ENCODE results near the gene TOLLIP. TPM values are rescaled to one million over a fixed set of nuclear protein-coding genes. Genes with fewer than 3 reads are reported as not detected.

TOLLIP gene
- total RNA-seq, 1 experiment from 2014 or later = 29.5 TPM

GRCh38 chr11:1229471-1230120 is 79.8 kb downstream of the TOLLIP start:
- Histone ChIP-seq H3K9me2 (ENCODE audit: insufficient read depth) (no peaks in the 10 kb centered on the region), H3K4me3 (no peak overlapping the region), H3K79me2 (ENCODE audit: low read depth) (0 out of 2 replicates have a peak, but pooled peaks cover 3% of the 10 kb centered on the region), H3K9me3 (ENCODE audit: insufficient read depth, low read depth) (no peaks in the 10 kb centered on the region), H2AFZ (no peak overlapping the region), H4K20me1 (ENCODE audit: insufficient read depth) (no peaks in the 10 kb centered on the region), H3K36me3 (ENCODE audit: low read depth) (no peaks in the 10 kb centered on the region), H3F3A (ENCODE audit: insufficient read depth, low read depth) (no peaks in the 10 kb centered on the region), H3K4me1 (replicated peaks; ENCODE audit: insufficient read depth) (peaks cover 7% of the 10 kb centered on the region), H3K27me3 (ENCODE audit: insufficient read depth, low read depth) (no peaks in the 10 kb centered on the region), H3K4me2 (no peak overlapping the region), H3K27ac (no peak overlapping the region)
- TF ChIP-seq EZH2 (IDR thresholded peaks at IDR 0.05; ENCODE audit: low read depth) (no peak), CTCF (conservative IDR thresholded peaks at IDR 0.05) (no peak)
- CTCF ChIA-PET = no interaction called here
- no peak for DNase-seq
- intact Hi-C loops (cut with micrococcal nuclease; ENCODE audit: unreplicated experiment) = no loop called here
- POLR2A ChIA-PET (ENCODE audit: unreplicated experiment) = no interaction called here
- BruUV-seq (replicated peaks) = no TSS peak

- 0 out of 2 replicates have a peak, but pooled peaks cover 3% of the 10 kb centered on the region for H3K79me2 ChIP-seq (ENCODE audit: low read depth)
- DNase-seq = no peak
- no peak overlapping the region for H3K4me3 ChIP-seq
- H3K4me2 ChIP-seq = no peak overlapping the region
- H3K9me2 ChIP-seq (ENCODE audit: insufficient read depth) = no peaks in the 10 kb centered on the region
- no peaks in the 10 kb centered on the region for H3K27me3 ChIP-seq (ENCODE audit: insufficient read depth, low read depth)
- H3F3A ChIP-seq (ENCODE audit: insufficient read depth, low read depth) = no peaks in the 10 kb centered on the region
- H3K9me3 ChIP-seq (ENCODE audit: insufficient read depth, low read depth) = no peaks in the 10 kb centered on the region
- ChIA-PET POLR2A (ENCODE audit: unreplicated experiment) (no interaction called here), CTCF (no interaction called here)
- H3K36me3 ChIP-seq (ENCODE audit: low read depth) = no peaks in the 10 kb centered on the region
- no peak overlapping the region for H3K27ac ChIP-seq
- no peak overlapping the region for H2AFZ ChIP-seq
- H3K4me1 ChIP-seq (replicated peaks; ENCODE audit: insufficient read depth) = peaks cover 7% of the 10 kb centered on the region
- H4K20me1 ChIP-seq (ENCODE audit: insufficient read depth) = no peaks in the 10 kb centered on the region
- no peak for TF ChIP-seq EZH2 (IDR thresholded peaks at IDR 0.05; ENCODE audit: low read depth)
- no peak for TF ChIP-seq CTCF (conservative IDR thresholded peaks at IDR 0.05)
- intact Hi-C loops (cut with micrococcal nuclease; ENCODE audit: unreplicated experiment) = no loop called here
- no TSS peak for BruUV-seq (replicated peaks)
These were observed 80.4 kb downstream of the TOLLIP start for GRCh38 chr11:1228921-1229451.

GRCh38 chr11:1228101-1228821 is 81.2 kb downstream of the TOLLIP start:
- POLR2A ChIA-PET (ENCODE audit: unreplicated experiment) = no interaction called here
- Histone ChIP-seq H2AFZ (no peak overlapping the region), H3K9me3 (ENCODE audit: insufficient read depth, low read depth) (no peaks in the 10 kb centered on the region), H3K27me3 (ENCODE audit: insufficient read depth, low read depth) (no peaks in the 10 kb centered on the region), H3K4me3 (no peak overlapping the region), H3K4me2 (no peak overlapping the region), H3K9me2 (ENCODE audit: insufficient read depth) (no peaks in the 10 kb centered on the region), H4K20me1 (ENCODE audit: insufficient read depth) (no peaks in the 10 kb centered on the region), H3K4me1 (replicated peaks; ENCODE audit: insufficient read depth) (peaks cover 4% of the 10 kb centered on the region), H3K27ac (no peak overlapping the region), H3K79me2 (ENCODE audit: low read depth) (0 out of 2 replicates have a peak, but pooled peaks cover 3% of the 10 kb centered on the region), H3K36me3 (ENCODE audit: low read depth) (no peaks in the 10 kb centered on the region), H3F3A (ENCODE audit: insufficient read depth, low read depth) (no peaks in the 10 kb centered on the region)
- no TSS peak for BruUV-seq (replicated peaks)
- intact Hi-C loops (cut with micrococcal nuclease; ENCODE audit: unreplicated experiment) = no loop called here
- no peak for DNase-seq
- CTCF ChIA-PET = no interaction called here
- no peak for TF ChIP-seq CTCF (conservative IDR thresholded peaks at IDR 0.05)
- TF ChIP-seq EZH2 (IDR thresholded peaks at IDR 0.05; ENCODE audit: low read depth) = no peak
